HG03571 (cell line): Measurements from ENCODE around the gene GAP43.
"Not testable (repeated sequence)": the region's sequence is repeated elsewhere in the genome, so short reads cannot be mapped to it uniquely, and the experiment has no call there.

ENCODE experiments used
- ATAC-seq: cut with Tn5 transposase; IDR thresholded peaks from one replicate; pipeline ENCODE4 v1.9.1; 2021; ENCODE audit not compliant: unreplicated experiment

Gene GAP43

DNA sequence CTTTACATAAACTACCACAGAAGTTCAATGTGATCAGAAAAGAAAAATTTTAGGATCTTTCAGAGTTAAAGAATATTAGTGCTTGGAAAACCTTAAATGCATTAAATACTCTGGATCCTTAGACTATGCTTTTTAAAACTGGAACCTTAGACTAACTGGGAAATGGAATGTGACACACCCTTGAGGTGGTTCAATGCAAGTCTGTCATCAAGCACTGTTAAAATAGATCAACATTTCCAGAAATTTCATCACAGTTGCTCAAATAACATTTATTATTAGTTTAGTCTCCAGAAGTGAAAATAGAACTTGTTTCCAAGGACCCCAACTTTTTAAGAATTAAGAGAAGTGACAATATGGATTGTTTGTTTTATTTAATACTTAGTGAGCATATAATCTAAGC lies 71.8 kb downstream of the GAP43 start:
- ATAC-seq = no peak

DNA sequence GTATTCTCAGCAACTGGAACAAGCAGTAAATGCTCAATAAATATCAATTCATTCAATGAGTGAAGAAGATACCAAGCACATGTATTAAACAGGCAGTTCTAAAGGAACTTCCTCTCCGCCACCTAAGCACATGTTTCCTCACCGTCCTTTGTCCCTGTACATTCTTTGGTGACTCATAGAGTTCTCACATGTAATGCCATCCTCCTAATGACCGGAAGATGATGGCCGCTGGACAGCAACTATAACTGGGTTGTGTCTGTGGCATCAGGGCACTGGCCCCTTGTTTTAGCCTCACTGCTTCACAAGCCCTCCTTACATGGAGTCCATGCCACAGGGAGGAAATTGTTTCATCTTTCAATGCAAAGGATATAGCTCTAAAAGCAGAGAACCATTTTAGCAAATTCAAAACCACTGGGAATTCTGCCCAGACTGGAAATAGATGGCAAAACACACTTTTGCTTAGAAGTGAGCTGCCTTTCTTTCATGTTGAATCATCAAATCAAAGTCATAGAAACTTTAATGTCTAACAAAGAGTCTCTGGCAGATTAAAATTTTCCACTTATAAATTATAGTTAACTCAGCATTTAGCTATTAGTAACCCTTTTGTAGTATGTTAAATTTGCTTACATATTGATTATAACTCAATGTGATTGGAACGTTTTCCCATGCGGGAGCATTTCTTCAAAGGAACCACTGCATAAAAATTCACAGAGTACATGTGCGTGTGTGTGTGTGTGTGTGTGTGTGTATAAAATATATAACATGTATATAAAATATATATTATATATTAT lies 74.1 kb downstream of the GAP43 start:
- ATAC-seq = no peak

GRCh38 chr3:115698851-115699591 lies 75.7 kb downstream of the GAP43 start:
- no peak for ATAC-seq

DNA sequence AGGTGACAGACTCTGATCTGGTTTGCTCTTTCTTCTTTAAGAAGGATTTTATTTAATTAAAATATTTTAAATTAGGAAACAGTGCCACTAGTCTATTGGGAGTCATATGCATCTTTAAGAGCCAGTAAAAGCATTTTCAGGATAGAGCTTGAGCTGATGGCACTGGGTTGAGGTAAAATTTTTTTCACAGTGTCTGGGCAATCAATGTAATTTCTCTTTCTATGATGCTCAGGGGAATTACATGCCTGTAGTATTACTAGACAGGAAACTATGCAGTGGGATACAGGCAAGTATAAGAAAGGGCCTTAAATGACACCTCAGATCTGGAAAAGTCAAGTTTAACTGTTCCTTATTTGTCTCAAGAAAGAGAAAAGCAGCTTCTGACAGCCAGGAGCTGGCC lies 76.4 kb downstream of the GAP43 start:
- ATAC-seq = no peak

- no peak for ATAC-seq
These were observed 79.3 kb downstream of the GAP43 start for GRCh38 chr3:115702598-115702997.

DNA sequence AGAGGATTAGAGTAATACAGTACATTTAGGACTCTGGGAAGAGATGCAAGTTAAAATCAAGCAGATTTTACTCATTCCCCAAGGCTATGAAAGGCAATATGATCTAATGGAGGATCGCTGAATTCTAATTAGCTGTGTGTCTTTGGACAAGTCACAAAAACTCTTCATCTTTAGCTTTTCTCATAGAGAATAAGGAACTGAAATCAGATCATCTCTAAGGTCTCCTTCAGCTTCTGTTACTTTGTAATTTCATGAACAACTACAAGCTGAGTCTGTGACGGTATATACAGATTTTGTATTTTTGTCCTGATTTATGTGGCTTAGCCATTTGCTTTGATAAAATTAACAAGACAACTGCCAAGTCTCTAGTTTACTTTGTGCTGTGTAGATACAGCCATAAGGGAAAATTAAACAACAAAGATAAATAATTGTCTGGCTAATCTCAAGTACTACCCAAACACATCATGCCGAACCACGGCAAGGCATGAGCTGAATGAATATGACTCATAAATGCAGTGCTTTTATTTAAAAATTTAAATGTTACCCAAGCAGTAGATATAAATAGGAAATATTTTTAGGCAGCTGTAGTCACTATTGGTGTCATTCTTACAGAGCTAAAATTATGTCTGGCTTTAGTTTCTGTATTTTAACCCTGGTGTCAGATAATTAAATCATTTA lies 81.5 kb downstream of the GAP43 start:
- no peak for ATAC-seq

DNA sequence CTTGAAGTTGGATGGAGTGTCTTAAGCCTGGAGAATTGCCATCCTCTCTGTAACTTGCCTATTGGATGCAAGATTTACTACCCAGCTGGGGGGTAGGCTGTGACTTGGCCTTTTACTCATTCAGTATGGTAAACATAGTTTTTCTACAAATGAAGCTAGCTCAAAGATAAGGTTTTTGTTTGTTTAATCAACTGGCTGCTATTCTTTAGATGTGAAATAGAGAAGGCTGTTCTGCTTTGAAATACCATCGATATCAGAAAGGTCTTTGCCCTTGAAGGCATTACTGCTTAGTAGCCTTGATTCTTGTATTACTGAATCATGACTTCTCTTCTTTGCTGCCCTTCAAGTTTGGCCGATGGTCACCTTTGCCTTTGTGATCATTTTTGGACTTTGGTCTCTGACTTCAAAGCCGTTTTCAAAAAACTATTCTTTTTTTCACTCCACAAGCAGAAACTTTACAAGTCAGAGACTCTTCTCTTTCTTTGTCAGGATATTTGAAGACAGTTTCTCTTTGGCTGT lies 83.1 kb downstream of the GAP43 start:
- no peak for ATAC-seq

DNA sequence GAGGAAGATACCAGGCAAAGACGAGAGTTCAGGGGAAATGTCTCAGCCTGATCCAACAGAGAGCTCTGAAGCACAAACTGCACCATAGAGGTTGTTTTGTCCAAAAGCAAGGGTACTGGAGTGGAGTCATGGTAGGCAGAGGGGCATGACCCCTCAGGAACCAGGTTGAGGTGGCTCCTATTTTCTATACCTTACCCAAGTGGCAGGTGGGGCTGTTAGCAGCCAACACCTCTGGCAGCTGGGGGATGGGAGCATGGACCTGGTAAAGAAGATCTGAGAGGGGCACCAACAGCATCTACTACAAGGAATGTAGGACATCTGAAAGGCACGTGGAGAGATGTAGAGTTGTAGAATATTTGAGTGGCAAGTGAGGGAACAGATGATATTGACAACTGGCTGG lies 85.2 kb downstream of the GAP43 start:
- no peak for ATAC-seq

GRCh38 chr3:115709093-115709492 lies 85.8 kb downstream of the GAP43 start:
- no peak for ATAC-seq

GRCh38 chr3:115709931-115710330 lies 86.6 kb downstream of the GAP43 start:
- no peak for ATAC-seq

GRCh38 chr3:115710799-115711198 lies 87.5 kb downstream of the GAP43 start:
- ATAC-seq = no peak

DNA sequence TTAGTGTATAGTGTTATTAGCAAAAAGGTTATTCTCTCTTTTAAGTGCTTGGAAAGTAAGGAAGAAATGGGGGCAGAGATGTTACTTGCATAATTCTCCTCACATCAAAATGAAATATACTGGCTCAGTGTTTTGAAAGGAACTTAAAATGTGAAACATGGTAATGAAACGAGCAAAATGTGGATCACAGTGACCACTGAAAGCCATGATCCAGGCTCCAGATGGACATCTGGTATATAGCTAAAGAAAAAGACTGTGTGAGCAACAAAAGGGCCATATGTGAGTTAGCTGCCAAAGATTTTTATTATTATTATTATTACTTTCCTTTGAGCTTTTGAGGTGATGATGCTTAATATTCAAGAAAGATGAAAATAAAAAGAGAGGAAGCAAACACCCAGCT lies 89.6 kb downstream of the GAP43 start:
- no peak for ATAC-seq

DNA sequence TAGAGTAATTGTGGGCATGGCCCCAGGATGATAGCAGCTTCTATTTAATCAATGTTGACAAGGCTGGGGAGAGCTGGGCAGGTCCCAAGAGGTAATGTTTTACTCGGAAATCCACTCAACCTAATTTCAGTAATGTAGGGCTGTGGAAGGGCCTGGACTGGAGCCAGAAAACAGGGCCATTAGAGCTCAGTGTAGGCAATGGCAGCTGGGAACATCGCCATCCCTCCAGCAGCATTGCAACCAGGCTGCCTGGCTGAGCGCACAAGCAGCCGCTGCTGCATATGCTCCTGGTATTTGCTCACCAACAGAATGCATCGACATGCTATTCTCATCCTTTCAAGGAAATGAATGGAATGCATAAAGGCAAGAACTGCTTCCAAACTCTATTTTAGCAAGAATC lies 90.0 kb downstream of the GAP43 start:
- no peak for ATAC-seq

- no peak for ATAC-seq
These were observed 92.0 kb downstream of the GAP43 start for GRCh38 chr3:115715241-115715745.

DNA sequence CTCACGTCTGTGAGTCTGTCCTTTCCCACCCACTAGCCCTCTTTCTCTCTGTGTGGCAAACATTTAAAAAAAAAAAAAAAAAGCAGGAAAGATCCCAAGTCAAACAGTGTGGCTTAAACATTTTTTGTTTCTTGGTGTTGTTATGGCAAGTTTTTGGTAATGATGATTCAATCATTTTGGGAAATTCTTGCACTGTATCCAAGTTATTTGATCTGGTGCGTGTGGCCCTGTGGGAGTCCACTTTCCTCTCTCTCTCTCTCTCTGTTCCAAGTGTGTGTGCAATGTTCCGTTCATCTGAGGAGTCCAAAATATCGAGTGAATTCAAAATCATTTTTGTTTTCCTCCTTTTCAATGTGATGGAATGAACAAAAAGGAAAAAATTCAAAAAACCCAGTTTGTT lies 97.7 kb downstream of the GAP43 start:
- no peak for ATAC-seq

- ATAC-seq = no peak
These were observed 102.5 kb downstream of the GAP43 start for GRCh38 chr3:115725800-115726199.

DNA sequence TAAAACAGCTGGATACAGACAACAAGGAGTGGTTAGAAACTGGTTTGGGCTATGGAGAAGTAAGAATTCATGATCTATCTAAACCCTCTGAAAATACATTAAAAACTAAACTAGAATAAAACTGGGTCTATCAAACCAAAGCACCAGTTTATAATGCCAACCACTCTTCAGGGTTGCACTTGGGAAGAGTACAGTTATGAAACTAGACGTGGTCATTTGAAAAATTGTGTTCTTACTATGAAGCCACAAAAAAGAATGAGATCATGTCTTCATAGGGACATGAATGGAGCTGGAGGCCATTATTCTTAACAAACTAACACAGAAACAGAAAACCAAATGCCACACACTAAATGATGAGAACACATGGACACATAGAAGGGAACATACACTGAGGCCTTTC lies 103.8 kb downstream of the GAP43 start:
- no peak for ATAC-seq

GRCh38 chr3:115728013-115728412 lies 104.7 kb downstream of the GAP43 start:
- no peak for ATAC-seq

DNA sequence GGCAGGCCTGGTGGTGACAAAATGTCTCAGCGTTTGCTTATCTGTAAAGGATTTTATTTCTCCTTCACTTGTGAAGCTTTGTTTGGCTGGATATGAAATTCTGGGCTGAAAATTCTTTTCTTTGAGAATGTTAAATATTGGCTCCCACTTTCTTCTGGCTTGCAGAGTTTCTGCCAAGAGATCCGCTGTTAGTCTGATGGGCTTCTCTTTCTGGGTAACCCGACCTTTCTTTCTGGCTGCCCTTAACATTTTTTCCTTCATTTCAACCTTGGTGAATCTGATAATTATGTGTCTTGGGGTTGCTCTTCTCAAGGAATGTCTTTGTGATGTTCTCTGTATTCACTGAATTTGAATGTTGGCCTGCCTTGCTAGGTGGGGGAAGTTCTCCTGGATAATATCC lies 113.0 kb downstream of the GAP43 start:
- not testable (repeated sequence) for ATAC-seq

- ATAC-seq = no peak
These were observed 118.3 kb downstream of the GAP43 start for GRCh38 chr3:115741650-115742049.

- ATAC-seq = not testable (repeated sequence)
These were observed 121.2 kb downstream of the GAP43 start for GRCh38 chr3:115744516-115744915.
